GM12874 (cell line): ENCODE measurements around the gene ELP4.

Experiments
- CTCF ChIP-seq: IDR thresholded peaks from 2 replicates; pipeline ENCODE4 v1.5.1; 2011; ENCODE audit warnings: low read depth, mild to moderate bottlenecking, control low read depth, low read length, moderate library complexity; ENCODE audit not compliant: insufficient read depth

The ELP4 gene

GRCh38 chr11:31772412-31772811 lies 262.8 kb downstream of the ELP4 start:
- TF ChIP-seq CTCF, result no peak

GRCh38 chr11:31779374-31779791 lies 269.8 kb downstream of the ELP4 start:
- TF ChIP-seq CTCF, result no peak

- TF ChIP-seq CTCF, result no peak
These were observed 270.5 kb downstream of the ELP4 start for GRCh38 chr11:31780078-31780477.

GRCh38 chr11:31780480-31780971 lies 271.0 kb downstream of the ELP4 start:
- TF ChIP-seq CTCF, result no peak

GRCh38 chr11:31782257-31782656 lies 272.7 kb downstream of the ELP4 start:
- TF ChIP-seq CTCF, result no peak

GRCh38 chr11:31783252-31783651 lies 273.7 kb downstream of the ELP4 start:
- TF ChIP-seq CTCF, result no peak

GRCh38 chr11:31784611-31785010 lies 275.0 kb downstream of the ELP4 start:
- TF ChIP-seq CTCF, result no peak
